GM19452 (cell line): ENCODE data around the gene ZNF385D.

Experiments used
- ATAC-seq: cut with Tn5 transposase; IDR thresholded peaks from one replicate; pipeline ENCODE4 v1.9.1; 2021; ENCODE audit not compliant: unreplicated experiment

ZNF385D gene, protein sequence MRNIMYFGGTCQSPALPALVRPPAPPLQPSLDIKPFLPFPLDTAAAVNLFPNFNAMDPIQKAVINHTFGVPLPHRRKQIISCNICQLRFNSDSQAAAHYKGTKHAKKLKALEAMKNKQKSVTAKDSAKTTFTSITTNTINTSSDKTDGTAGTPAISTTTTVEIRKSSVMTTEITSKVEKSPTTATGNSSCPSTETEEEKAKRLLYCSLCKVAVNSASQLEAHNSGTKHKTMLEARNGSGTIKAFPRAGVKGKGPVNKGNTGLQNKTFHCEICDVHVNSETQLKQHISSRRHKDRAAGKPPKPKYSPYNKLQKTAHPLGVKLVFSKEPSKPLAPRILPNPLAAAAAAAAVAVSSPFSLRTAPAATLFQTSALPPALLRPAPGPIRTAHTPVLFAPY

GRCh38 chr3:21750831-21751391 is at the start of gene ZNF385D:
Gene ZNF385D, minus strand, starts transcription at chr3:21751210. Its CDS starts 294 bp downstream, at chr3:21750916.
- no peak for ATAC-seq

DNA sequence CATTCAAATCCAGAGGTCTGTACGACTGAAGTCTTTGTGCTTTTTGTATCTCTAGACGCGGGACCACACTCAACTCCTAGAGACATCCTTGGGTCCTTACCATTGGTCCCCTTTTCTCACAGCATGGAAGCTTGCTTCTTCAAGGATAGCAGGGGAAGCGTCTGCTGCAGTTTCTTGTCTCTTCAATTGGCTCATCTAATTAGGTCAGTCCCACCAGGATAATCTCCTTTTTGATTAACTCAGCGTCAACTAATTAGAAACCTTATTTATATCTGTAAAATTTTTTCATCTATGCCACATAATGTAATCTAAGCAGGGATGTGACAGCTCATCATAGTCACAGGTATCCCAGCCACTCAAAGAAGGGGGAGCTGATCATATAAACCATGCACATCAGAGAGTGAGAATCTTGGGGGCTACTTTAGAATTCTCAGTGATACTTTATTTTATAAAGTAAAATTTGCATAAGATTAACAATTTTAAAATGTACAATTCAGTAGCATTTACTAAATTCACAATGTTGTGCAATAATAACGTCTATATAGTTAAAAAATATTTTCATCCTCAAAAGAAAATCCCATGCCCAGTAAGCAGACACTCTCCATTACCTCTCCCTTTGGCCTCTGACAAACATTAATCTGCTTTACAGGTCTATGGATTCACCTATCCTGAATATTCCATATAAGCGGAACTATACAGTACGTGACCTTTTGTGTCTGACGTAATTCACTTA is 47.5 kb upstream of the ZNF385D start:
- no peak for ATAC-seq

- no peak for ATAC-seq
These were observed 44.9 kb upstream of the ZNF385D start for GRCh38 chr3:21795921-21796320.

- no peak for ATAC-seq
These were observed 44.3 kb upstream of the ZNF385D start for GRCh38 chr3:21795152-21795837.

DNA sequence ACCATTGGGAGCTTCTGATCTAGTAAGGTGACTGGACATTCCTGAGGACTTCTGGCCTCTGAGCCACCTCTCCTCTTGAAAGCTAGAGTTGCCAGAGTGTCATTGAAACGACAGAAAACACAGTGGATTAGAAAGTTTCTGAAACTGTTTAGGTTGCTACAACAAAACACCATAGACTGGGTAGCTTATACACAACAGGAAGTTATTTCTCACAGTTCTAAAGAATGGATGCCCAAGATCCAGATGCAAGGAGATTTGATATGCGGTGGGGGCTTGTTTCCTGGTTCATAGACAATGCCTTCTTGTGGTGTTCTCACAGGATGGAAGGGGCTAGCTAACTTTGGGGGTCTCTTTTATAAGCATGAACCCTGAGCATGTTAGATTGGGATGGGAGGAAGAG is 43.3 kb upstream of the ZNF385D start:
- no peak for ATAC-seq

- no peak for ATAC-seq
These were observed 41.2 kb upstream of the ZNF385D start for GRCh38 chr3:21792176-21792575.

- no peak for ATAC-seq
These were observed 40.3 kb upstream of the ZNF385D start for GRCh38 chr3:21791356-21791755.

DNA sequence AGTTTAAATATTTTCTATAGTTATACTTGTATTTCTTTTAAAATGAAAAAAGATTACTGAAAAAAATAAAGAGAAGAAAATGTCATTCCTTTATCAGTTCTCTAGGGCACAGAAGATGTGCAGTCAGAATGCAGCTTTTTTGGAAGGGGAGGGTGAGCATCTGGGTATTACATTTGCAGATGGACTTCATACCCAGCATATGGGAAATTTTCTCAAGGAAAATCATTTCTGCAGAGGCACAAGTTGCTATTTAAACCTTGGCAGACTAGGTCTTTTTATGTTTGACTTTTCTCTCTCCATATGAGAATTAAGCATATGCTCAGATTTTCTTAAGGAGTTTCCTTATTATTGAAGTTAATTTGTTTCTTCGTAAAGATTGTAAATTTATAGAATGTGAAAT is 39.5 kb upstream of the ZNF385D start:
- ATAC-seq = no peak

DNA sequence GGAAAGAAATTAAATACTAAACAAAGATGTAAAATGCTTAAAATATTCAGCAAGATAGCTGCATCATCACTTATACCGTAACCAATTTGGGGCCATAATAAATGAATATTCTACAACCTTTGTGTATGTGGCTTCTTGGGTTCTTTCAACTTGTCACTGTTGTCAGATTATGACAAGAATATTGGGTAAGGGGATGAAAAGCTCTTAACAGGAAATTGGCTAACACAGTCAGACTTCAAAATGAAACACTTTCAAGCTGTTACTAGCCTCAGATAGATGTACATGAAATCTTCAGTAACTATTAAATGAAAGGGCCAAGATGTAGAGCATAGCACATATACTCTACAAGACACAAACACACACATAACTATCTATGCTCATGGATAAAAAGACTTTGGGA is 38.7 kb upstream of the ZNF385D start:
- ATAC-seq = no peak

DNA sequence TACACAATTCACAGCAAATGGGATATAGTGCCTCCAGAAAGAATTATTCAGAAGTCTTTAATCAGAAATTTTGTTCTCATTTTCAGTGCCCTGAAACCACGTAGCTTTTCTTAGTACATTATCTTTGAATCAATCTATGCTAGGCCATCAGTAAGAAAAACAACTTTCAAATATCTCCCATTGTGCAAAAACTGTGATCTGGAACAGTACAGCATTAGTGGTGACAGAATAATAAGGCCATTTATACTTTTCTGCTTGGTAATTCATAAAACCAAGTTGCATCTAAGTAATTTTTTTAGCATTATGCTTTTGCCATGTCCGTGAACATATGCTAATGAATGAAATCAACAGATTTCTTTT is 35.4 kb upstream of the ZNF385D start:
- no peak for ATAC-seq

- ATAC-seq = no peak
These were observed 34.9 kb upstream of the ZNF385D start for GRCh38 chr3:21785765-21786437.

DNA sequence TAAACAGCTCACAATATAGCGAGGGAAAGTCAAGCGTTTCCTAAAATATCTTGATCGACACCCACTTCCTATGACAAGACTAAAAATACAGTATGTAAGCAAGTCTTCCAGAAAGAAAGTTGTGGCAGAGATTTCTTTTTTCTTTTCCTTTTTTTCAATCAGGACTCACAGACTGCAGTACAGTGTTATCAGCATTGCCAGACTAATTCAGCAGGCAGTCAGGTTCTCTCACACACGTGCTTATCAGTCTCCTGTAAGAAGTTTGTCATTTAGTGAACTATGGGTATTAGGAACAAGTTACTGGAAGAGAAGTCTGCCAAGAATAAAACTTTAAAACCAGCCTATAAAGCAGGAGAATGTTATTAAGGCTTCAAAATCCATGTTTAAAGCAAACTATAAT is 32.8 kb upstream of the ZNF385D start:
- no peak for ATAC-seq

DNA sequence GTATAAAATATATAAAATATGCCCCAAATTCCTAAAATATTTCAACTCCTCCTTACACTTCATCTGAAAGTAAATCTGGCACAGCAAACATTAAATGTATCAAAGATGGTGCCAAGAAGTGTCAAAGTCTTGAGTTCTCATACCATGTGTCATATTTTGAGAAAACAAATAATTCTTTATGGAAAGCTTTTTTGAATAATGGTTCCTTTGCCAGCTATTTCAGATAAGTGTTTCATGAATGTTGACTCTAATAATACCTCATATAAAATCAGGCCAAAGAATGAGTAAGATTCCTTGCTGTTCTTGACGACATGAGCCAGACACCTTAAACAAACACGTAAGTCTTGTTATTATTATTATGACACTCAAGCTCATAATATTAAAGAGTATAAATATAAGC is 30.3 kb upstream of the ZNF385D start:
- ATAC-seq = no peak

DNA sequence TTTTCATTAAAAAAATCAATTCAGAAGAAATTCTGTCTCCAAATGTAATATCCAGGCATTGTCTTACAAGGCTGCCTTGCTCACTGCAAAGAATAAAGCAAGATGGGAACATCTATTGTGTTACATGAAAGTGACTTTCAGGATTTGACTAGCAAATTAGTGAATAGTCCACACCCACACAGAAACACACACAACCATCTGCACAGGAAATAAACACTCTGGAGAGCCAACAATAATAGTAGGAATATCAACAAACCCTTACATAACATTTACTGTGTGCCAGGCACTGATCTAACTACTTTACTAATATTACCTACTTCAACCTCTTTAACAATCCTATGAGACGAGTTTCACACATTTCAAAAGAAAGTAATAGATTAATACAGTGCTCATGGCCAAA is 28.9 kb upstream of the ZNF385D start:
- no peak for ATAC-seq

DNA sequence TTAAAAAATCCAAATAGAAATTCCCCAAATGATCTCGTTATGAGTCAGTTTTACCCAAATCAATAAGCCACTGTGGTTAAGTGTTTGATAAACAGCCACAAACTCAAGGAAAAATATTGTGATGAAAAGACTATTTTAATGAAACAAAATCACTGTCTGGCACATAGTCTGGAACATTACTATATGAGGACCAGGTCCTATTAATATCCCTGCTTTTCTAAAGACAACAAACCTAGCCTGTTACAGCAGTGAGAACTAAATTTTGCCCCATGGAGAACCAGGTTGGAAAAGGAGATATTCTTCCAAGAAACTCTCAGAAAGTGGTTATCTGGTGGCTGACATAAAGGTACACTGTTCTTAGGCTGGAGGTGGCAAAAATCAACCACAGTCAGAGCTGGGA is 27.7 kb upstream of the ZNF385D start:
- ATAC-seq = no peak

GRCh38 chr3:21777821-21778220 is 26.8 kb upstream of the ZNF385D start:
- ATAC-seq = no peak

- ATAC-seq = no peak
These were observed 15.0 kb upstream of the ZNF385D start for GRCh38 chr3:21766002-21766401.

GRCh38 chr3:21755896-21756295 is 4.9 kb upstream of the ZNF385D start:
- ATAC-seq = no peak

DNA sequence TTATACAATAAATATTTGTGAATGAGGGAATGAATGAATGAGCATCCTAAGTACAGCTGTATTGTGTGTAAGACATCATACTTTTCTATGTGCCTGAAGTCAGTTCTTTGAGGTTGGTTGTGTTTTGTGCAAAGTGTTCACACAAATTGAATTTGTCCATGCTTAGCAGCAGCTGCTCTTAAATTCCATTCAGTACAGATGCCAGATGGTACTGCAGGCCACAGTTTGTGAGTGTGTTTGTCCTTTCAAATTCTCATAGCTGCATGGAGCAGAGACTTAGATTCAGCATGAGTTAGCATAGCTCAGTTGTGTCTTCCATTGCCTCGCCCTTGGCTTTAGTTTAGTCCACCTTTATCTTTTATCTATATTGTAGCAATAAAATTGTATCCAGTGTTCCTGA is 3.8 kb upstream of the ZNF385D start:
- no peak for ATAC-seq

- no peak for ATAC-seq
These were observed 1.8 kb upstream of the ZNF385D start for GRCh38 chr3:21752749-21753347.

DNA sequence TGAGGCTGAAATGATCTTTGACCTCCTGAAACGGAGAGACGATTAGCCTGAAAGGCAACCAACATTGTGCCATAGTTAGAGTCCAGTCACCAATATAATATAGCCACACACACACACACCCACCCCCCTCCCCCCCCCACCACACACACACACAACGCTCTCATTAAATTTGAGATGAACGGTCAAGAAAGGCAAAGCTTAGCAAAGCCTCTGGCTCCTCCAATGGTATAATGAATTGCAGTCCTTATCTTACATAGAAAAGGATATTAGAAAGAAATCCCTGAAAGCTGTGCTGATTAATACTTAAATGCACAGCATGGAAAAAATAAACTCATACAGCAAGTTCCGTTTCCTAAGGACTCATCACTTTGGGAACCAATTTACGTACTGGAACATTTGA is 876 bp upstream of the ZNF385D start:
- ATAC-seq = no peak
